HT-29 (cell line): ENCODE data around the gene BST2. TPM values are rescaled to one million over a fixed set of nuclear protein-coding genes. Genes with fewer than 3 reads are reported as not detected.
"Not testable (repeated sequence)": the region's sequence is repeated elsewhere in the genome, so short reads cannot be mapped to it uniquely, and the experiment has no call there.

Source experiments
- DNase-seq: peaks from one replicate; pipeline ENCODE4 v3.0.0-alpha.2; 2015; ENCODE audit warnings: low spot score
- total RNA-seq: library from RNA; depleted of rRNA; stranded (reverse); fragments of >200 nt; shearing (Covaris generic); gene quantifications from 2 replicates; pipeline ENCODE4 v1.2.3, GENCODE V29; 2014

BST2 gene
- total RNA-seq, 1 experiment from 2014 or later = 172 TPM

- no peak for DNase-seq
Measured at GRCh38 chr19:17389957-17390664, 15.3 kb downstream of the BST2 start.

- DNase-seq = no peak
Measured at GRCh38 chr19:17389288-17389687, 16.1 kb downstream of the BST2 start.

- peak; percentile 53 for DNase-seq
Measured at GRCh38 chr19:17385878-17386611, 19.4 kb downstream of the BST2 start.

- no peak for DNase-seq
Measured at GRCh38 chr19:17380426-17381138, 24.8 kb downstream of the BST2 start.

GRCh38 chr19:17379221-17379631, 26.2 kb downstream of the BST2 start:
- DNase-seq = no peak

GRCh38 chr19:17378271-17378670, 27.2 kb downstream of the BST2 start:
- no peak for DNase-seq

- no peak for DNase-seq
Measured at GRCh38 chr19:17376935-17377600, 28.4 kb downstream of the BST2 start, which contains the start of gene PLVAP. Gene PLVAP (minus strand): TSS chr19:17377342. CDS start chr19:17377288, 54 bp downstream.

- DNase-seq = no peak
Measured at GRCh38 chr19:17370026-17370587, 35.3 kb downstream of the BST2 start.

- no peak for DNase-seq
Measured at GRCh38 chr19:17365361-17365760, 40.1 kb downstream of the BST2 start.

GRCh38 chr19:17363852-17364605, 41.4 kb downstream of the BST2 start:
- not testable (repeated sequence) for DNase-seq

GRCh38 chr19:17359905-17360800, 45.3 kb downstream of the BST2 start:
- no peak for DNase-seq

GRCh38 chr19:17358395-17358794, 47.0 kb downstream of the BST2 start:
- no peak for DNase-seq

GRCh38 chr19:17357724-17358123, 47.7 kb downstream of the BST2 start:
- DNase-seq = no peak

- no peak for DNase-seq
Measured at GRCh38 chr19:17357078-17357666, 48.3 kb downstream of the BST2 start.

GRCh38 chr19:17353386-17353785, 52.0 kb downstream of the BST2 start:
- no peak for DNase-seq
